Stimulated activated CD4-positive, alpha-beta T cell treated with anti-CD3 and anti-CD28 coated beads, Interleukin-4, amount 100 ng/mL, for 4 hours (primary cell): ENCODE measurements around the gene KANSL1.

ENCODE experiments used
- DNase-seq, 2 experiments: peaks; one replicate each; pipeline ENCODE4 v3.0.0-alpha.2; 2020

Gene KANSL1

DNA sequence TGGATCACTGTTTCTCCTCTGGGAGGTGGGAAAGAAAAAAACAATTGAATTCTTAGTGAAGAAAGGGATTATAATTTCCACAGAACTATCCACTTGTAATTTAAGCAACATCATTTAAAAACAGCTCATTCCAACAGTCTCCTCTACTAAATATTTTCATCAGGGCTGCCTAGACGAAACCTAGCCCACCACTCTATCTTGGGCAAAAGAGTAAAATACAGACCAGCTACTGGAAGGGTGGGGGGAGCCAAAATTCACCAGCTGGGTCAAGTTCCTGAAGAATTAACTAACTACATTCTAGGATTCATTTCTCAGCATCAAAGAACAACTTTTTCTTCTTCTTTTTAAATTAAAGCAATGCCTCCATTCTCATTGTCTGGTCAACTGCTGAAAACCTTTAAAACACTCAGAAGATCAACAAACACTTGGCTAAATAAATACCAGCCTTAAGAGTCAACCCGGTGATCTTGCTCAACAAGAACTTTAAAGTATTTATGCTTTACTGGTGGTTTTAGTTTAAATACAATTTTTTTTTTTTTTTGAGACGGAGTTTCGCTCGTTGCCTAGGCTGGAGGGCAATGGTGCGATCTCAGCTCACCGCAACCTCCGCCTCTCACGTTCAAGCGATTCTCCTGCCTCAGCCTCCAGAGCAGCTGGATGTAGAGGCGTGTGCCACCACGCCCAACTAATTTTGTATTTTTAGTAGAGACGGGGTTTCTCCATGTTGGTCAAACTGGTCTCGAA is 25.2 kb downstream of the KANSL1 start:
- DNase-seq = no peak

DNA sequence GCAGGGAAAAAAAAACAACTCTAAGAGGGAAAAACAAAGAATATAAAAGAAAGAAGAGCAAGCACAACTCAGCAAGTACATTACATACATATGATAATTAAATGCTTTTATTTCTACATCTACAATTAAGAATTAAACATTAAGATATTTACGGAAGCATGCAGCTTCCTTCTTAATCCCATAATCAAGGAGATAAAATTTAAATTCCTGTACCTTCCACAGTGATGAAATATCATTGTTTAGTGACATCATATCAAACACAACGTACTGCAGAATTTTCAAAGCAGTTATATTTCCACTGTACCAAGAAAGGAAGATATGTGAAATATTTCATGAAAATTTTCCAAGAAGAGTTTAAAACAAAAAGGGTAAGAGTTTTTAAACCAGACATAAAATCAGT is 26.0 kb downstream of the KANSL1 start:
- DNase-seq = no peak

DNA sequence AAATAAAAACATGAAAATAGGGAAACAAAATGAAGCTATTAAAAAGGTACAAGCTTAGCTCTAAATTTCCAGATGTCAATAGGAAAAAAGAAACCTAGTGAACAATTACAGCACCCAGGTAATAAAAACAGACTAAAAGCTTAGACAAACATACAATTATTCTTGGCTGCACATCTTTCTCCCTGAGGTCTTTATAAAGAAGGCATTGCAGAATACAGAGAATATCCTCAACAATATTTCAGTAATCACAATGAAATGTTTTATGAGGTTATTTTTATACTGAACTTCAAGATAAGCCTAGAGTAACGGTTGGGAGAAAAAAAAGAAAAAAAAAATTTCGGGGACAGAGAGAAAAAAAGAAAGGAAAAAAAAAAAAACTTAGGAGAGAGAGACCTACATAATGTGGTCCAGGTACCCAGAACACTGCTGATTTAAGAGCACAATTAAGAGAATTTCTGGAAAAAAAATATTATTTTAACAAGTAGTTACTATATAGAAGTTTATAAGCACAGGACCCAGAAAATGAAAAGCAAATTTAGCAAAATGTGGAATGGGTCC is 26.5 kb downstream of the KANSL1 start:
- no peak for DNase-seq

DNA sequence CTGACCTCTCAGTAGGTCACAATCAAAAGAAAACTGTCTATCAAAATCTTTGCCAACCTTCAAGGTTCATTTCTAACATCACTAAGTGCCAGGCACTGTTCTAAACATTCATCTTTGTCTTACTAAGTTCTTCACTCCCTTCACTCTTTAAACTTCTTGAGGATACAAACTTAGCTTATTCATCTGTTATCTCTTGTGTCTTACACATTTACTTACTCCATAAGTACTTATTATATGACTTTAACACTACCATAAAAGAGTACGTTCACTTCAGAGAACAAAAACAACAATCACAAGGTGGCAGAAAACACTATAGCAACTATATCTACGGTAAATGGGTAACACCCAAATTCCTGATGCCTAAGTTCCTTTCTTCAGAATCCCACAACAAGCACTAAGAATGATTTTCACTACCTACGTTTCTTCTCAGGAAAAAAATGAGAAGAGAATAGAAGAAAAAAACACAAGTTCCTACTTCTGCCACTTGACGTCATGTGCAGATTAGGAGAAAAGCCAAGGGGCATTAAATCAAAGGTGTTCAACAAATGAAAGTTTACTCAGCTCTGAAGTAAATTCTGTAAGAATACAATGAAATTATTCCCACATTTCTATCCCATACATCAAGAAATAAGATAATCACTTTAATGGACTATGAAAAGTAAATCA is 29.2 kb downstream of the KANSL1 start:
- no peak for DNase-seq

DNA sequence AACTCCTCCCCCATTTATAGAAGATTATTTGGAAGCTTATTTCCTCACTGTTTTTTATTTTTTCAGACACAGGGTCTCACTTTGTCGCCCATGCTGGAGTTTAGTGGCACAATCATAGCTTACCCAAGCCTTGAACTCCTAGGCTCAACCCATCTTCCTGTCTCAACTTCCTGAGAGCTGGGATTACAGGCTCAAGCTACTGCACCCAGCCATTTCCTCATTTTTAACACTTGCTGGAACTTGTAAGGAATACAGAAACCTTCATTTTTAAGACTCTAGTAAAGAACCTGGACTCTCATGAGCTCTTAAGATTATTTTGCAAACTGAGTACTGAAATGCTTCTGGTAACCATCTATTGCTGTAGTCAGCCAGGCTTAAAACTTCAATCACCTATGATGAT is 29.9 kb downstream of the KANSL1 start:
- DNase-seq = no peak

DNA sequence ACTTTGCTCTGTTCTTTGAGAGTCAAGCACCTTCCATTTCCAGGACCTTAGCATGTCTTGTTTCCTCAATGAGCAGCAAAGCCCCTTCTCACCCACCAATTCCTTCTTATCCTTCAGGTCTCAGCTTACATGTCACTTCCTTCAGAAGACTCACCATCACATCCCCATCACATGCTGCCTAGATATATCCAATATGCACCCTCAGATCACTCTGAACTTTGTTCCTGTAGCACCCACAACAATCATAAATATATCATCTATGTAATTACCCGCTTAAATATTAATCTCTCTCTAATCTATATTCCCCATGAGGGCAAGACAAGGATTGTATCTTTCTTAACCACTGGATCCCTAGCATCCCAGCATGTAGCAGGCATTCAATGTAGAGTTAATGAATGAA is 30.4 kb downstream of the KANSL1 start:
- no peak for DNase-seq

DNA sequence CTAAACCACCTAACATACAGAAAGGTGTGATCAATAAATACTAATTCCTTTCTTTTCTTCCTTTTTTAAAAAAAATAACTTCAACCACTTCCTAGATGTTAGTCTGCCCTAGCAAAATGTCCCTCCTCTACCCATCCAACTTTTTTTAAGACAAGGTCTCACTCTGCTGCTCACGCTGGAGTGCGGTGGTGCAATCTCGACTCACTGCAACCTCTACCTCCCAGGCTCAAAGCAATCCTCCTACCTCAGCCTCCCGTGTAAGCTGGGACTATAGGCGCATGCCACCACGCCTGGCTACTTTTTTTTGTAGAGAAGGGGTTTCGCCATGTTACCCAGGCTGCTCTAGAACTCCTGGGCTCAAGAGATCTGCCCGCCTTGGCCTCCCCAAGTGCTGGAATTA is 33.1 kb downstream of the KANSL1 start:
- DNase-seq = no peak

DNA sequence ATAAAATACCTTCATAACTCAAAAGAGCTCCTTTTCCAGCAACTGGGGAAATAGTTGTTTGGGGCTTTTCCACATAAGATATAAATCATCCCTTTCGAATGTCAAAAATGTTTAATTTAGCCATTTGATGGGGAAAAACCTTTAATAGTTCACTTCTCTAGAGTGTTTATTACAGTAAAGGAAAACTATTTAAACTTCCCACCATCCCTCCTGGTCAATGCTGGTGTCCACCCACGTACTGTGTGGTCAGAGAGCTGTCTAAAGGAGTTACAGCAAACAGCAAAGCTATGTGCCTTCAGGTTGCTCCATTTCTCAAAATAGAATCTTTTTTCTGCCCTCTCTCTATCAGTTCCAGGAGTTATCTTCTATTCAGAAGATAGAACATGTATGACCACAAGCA is 33.5 kb downstream of the KANSL1 start:
- no peak for DNase-seq

DNA sequence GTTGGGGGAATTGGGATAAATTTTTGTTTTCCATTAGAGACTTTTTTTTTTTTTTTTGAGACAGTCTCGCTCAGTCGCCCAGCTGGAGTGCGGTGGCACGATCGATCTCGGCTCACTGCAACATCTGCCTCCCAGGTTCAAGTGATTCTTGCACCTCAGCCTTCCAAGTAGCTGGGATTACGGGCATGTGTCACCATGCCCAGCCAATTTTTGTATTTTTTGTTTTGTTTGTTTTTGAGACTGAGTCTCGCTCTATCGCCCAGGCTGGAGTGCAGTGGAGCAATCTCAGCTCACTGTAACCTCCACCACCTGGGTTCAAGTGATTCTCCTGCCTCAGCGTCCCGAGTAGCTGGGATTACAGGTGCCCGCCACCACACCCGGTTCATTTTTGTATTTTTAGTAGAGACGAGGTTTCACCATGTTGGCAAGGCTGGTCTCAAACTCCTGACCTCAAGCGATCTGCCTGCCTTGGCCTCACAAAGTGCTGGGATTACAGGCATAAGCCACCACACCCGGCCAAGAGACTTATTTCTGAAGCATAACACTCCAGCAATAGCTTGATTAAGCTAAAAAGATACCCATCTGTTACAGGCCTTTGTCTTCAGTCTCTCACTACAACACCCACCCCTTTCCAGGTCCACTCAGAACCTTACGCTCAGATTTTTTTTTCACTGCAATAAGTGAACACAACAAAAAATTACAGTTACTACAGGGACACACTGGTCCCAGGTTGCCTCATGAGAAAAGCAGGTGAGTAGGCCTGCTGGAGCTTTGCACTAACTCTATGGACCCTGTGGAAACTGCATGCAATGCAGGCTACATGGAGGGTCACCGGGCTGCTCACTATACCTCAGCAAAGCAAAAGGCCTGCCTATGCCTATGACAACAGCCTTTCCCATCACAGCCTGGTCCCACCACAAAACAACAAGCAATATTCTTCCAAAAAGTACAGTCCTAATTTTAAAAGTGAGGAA is 34.6 kb downstream of the KANSL1 start:
- DNase-seq = no peak

DNA sequence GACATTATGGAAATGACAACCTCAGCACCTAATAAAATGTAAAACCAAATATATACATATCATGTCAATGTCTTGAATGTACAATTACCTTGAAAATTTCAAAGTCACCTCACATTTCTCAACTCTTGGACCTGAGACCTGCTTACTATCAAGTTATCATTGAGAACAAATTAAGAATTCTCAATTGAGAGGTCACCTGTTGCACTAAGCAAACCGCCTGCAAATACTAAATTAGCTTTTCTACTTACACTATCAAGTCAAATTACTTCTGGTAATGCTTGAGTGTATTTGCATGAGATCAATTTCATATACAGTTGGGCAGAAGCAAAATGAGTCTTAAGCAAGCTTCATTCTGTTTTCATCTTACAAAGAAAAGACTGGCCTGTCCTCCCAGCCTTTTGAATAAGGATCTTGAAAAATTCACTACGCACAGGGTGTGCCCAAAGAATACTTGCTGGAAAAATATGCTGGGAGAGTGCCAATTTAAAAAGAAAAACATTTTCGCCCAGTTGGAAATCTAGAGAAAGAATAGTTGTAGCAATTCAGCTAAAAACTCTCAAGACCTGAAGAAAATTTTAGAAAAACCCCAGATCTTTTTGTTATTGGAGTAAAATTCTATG is 35.7 kb downstream of the KANSL1 start:
- DNase-seq = no peak

DNA sequence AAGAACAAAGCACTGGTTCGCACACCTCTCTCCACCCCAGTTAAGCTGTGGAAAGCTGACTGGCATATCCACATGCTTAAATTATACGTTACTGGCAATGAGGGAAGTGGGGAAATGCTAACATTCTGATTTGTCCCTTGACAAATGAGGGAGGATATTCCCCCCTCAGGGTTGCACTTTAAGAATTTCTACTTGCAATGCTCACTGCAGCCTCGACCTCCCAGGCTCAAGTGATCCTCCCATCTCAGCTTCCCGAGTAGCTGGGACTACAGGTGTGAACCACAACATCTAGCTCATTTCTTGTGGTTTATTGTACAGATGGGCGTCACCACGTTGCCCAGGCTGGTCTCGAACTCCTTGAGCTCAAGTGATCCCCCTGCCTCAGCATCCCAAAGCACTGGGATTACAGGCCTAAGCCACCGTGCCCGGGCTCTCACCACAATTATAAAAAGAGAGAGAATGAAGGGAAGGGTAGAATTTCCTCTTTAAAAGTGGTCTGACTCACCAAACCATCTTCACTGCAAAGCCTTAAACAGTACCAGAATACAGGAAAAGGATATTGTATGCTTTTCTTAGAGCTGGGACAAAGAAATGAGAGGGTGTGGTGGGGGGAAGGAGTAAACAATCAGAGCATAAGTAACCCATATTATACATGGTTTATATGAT is 38.9 kb downstream of the KANSL1 start:
- no peak for DNase-seq

DNA sequence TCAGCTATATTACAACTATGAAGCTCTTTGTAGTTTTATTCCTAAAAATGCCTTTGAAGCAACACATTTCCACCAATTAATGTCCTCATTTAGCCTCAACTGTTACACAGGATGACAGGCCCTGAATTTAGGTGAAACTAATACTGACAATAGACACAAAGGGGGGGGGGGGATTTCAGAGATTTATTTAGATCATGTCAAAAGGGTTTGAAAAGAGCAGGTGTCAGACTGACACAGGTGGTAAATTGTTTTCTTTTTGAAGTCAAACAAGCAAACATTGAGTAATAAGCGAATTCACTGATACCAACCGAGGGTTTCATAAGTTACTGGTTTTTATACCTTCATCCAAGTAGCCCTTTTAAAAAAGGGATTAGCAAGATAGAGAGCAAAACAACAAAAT is 40.8 kb downstream of the KANSL1 start:
- DNase-seq = no peak

DNA sequence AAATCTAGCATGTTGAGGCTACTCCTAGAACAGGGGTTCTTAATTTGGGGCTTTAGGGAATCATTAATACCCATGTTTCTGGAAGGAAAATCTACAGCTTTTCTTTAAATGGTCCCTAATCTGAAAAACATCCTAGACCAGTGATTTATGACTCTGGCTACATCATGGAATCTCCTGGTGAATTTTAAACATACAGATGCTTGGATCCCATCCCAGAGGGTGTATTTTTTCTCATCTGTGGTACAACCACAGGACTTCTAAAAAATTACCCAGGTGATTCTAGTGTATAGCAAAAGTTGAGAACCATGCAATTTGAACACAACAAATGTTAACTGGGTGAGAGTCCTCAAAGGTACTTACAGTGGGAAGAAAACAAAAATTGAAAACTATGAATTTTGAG is 41.5 kb downstream of the KANSL1 start:
- DNase-seq = no peak

DNA sequence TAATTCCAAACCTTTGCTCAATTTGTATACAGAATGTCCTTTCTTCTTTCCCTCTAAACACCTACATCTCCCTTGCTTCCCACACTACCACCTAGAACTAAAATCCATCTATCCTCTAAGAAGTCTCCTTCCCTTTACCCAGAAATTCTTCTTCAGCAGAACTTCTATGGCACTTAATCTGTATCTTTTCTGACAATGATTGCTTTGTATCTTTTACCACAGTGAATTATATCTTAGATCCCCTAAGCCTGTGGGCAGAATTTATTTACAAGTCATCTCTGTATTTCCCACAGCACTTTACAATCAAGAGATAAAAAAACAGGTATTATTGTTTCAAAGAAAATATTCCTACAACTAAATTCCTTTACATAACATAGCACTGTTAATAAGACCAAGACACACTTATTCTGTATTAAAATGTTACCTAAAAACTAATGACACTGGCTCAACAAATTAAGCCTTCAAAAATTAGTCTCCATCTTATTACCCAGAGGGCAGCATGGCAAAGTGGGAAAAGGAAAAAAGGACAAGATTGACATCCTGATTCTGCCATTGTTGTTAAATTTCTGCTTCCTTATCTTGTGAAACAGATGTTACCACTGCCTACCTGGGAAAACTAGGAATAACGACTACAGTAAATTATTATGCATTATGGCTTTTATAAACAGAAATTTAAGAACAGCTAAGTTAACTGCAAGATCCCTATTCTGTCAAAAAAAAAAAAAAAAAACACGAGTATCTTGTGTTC is 42.8 kb downstream of the KANSL1 start:
- DNase-seq = no peak

DNA sequence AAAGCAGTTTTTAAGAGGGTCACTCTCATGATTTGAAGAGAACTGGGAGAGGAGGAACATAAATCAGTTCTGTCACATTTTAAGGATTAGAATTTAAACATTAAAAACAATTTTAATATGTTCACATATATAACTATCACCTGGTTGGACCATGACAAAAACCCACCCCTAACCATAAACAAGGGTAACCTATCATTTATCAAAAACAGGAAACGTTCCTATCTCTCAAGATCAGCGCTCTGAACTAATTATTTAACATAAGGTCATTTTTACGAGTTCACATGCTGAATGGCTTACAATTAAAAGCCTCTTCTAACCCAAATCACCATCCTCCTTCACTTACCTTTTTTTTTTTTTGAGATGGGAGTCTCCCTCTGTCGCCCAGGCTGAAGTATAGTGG is 45.0 kb downstream of the KANSL1 start:
- DNase-seq = no peak

DNA sequence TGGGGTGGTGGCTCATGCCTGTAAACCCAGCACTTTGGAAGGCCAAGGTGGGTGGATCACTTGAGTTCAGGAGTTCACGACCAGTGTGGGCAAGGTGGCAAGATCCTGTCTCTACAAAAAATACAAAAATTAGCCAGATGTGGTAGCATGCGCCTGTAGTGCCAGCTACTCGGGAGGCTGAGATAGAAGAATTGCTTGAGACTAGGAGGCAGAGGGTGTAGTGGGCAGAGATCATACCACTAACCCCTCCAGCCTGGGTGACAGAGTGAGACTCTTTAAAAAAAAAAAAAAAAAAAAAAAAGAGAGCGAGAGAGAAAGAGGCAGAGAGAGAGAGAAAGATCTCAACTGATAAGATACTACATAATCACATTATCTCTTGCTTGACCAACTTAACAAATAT is 45.9 kb downstream of the KANSL1 start:
- DNase-seq = peak in 1 of 2 experiments; percentile 29

DNA sequence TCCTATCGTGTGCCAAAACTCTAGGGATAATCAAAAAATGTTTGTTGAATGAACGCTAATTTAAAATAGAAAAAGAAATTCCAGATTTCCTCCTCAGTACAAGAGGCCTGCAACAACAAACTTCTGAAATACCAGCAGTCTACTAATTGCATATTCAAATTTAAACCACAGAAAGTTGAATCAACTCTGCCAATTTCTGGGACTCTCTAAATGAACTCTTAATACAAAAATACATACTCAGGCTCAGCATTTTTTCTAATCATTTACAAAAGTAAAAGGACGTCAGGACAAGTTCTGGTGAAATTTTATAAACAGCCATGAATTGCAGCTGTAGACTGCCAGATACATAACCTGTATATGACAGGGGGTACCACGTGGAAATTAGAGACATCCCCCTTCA is 49.0 kb downstream of the KANSL1 start:
- no peak for DNase-seq

DNA sequence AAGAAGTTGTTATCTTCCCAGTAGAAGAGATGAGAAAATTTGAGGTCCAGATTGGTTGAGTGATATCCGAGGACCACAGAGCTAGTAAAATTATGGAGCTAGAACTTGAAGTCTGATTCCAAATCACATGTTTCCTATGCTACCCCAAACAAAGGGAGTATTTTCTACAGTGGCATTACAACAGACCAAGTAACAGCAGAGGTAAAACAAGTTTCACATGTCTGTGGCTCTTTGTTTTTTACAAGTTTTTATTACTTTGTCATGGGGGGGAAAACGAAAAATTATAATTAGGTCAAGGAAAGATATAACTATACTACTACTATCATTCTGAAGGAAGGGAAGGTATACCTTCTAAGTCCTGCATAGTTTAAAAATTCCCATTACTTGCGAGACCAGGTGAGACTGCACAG is 49.4 kb downstream of the KANSL1 start:
- DNase-seq = no peak

DNA sequence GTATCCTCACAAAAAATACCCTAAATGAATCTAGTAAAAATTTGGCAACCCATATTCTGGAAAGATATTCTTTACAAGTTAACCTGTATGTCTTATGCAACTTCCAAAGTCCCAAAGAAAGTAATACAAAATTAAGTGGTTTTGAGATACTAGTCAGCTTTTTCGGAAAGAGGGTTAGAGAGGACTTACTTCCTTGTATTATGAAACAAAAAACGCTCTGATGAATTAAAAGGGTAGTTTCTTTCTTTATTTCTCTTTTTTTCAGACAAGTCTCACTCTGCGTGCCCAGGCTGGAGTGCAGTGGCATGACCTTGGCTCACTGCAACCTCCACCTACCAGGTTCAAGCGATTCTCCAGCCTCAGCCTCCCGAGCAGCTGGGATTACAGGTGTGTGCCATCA is 51.6 kb downstream of the KANSL1 start:
- DNase-seq = no peak

DNA sequence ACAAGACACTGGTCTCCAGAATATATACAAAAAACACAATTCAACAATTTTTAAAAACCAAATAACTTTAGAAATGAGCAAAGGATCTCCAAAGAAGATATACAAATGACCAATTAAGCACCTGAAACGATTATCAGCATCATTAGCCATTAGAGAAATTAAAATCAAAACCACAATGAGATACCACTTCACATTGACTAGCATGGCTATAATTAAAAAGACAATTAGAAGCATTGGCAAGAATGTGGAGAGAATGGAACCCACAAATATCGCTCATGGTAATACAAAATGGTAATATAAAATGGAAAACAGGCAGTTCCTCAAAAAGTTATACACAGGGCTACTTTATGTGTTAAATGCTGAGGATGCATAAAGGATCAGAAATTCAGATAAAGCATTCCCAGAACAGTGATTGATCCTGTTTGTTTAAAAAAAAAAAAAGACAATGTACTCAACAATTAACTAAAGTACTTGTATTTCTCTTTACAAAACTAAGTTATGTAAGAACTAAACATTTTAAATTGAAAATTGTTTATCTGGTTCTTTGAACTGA is 52.5 kb downstream of the KANSL1 start:
- DNase-seq = no peak
